OCI-LY3 (cell line): Measurements from ENCODE around the gene SLC35E3.

Experiments used
- H2AFZ ChIP-seq: fragments of 200-600, 300-600 bp; shearing (Covaris generic); 2 replicates; pipeline ENCODE4 v1.6.0; 2014; ENCODE audit warnings: antibody characterized with exemption, low read depth, low read length
- H3K27ac ChIP-seq: fragments of 200-600, 300-600 bp; sonication (generic); 2 replicates; pipeline ENCODE4 v1.5.1; 2014; ENCODE audit warnings: mild to moderate bottlenecking, low read length, moderate library complexity, mixed read lengths
- H3K27me3 ChIP-seq: fragments of 200-600, 300-600 bp; sonication (generic); 2 replicates; pipeline ENCODE4 v1.6.1; 2014; ENCODE audit warnings: low read depth, low read length, mixed read lengths
- H3K36me3 ChIP-seq: fragments of 200-600, 300-600 bp; sonication (generic); replicated peaks from 2 replicates; pipeline ENCODE3; 2014; ENCODE audit warnings: low read depth, low read length, mixed read lengths
- H3K4me1 ChIP-seq: fragments of 300-600, 200-600 bp; sonication (generic); 2 replicates; pipeline ENCODE4 v1.6.1; 2014; ENCODE audit warnings: low read length, mixed read lengths
- H3K4me2 ChIP-seq: fragments of 200-600, 300-600 bp; sonication (generic); 2 replicates; pipeline ENCODE4 v1.6.1; 2014; ENCODE audit warnings: low read length, mixed read lengths
- H3K4me3 ChIP-seq: fragments of 300-600, 200-600 bp; sonication (generic); 2 replicates; pipeline ENCODE4 v1.5.1; 2014; ENCODE audit warnings: antibody characterized with exemption, mild to moderate bottlenecking, low read length, moderate library complexity
- H3K79me2 ChIP-seq: fragments of 300-600, 200-600 bp; shearing (Covaris generic); 2 replicates; pipeline ENCODE4 v1.6.1; 2014; ENCODE audit warnings: mild to moderate bottlenecking, low read length, mixed read lengths
- H3K9ac ChIP-seq: fragments of 300-600, 200-600 bp; shearing (Covaris generic); 2 replicates; pipeline ENCODE4 v1.6.0; 2014; ENCODE audit warnings: mild to moderate bottlenecking, low read length, moderate library complexity
- H3K9me3 ChIP-seq: fragments of 200-600, 300-600 bp; shearing (Covaris generic); 2 replicates; pipeline ENCODE4 v1.6.1; 2014; ENCODE audit warnings: low read length, mixed read lengths; ENCODE audit not compliant: insufficient read depth
- H4K20me1 ChIP-seq: fragments of 200-600, 300-600 bp; sonication (generic); 2 replicates; pipeline ENCODE4 v1.6.1; 2016; ENCODE audit warnings: low read length, mixed read lengths; ENCODE audit not compliant: insufficient read depth
- CTCF ChIP-seq: fragments of 200-600, 300-600 bp; sonication (generic); IDR thresholded peaks from 2 replicates; pipeline ENCODE4 v1.5.1; 2014; ENCODE audit warnings: antibody characterized with exemption, low read length, low read depth
- EZH2phosphoT487 ChIP-seq: fragments of 200-600 bp; shearing (Covaris generic); IDR thresholded peaks from 2 replicates; pipeline ENCODE4 v1.6.1; 2018; ENCODE audit warnings: antibody characterized with exemption, mixed run types, low read depth

The SLC35E3 gene

GRCh38 chr12:68825569-68826217 lies 79.7 kb downstream of the SLC35E3 start:
- H3K4me3 ChIP-seq, result no peak overlapping the region
- H3K4me1 ChIP-seq, result no peaks in the 10 kb centered on the region
- peaks cover 35% of the 10 kb centered on the region for H3K79me2 ChIP-seq
- TF ChIP-seq CTCF (no peak), EZH2phosphoT487 (no peak)
- no peak overlapping the region for H3K4me2 ChIP-seq
- H4K20me1 ChIP-seq, result peaks cover 35% of the 10 kb centered on the region
- no peak overlapping the region for H2AFZ ChIP-seq
- no peak overlapping the region for H3K27ac ChIP-seq
- H3K9me3 ChIP-seq, result no peaks in the 10 kb centered on the region
- peaks cover 54% of the 10 kb centered on the region for H3K36me3 ChIP-seq
- no peaks in the 10 kb centered on the region for H3K27me3 ChIP-seq
- no peak overlapping the region for H3K9ac ChIP-seq

- H3K4me3 ChIP-seq, result no peak overlapping the region
- H3K79me2 ChIP-seq, result peaks cover 35% of the 10 kb centered on the region
- H3K36me3 ChIP-seq, result peaks cover 56% of the 10 kb centered on the region
- H3K27ac ChIP-seq, result no peak overlapping the region
- no peak overlapping the region for H3K9ac ChIP-seq
- TF ChIP-seq CTCF, result no peak
- TF ChIP-seq EZH2phosphoT487, result no peak
- H2AFZ ChIP-seq, result no peak overlapping the region
- H3K27me3 ChIP-seq, result no peaks in the 10 kb centered on the region
- no peaks in the 10 kb centered on the region for H3K4me1 ChIP-seq
- H3K4me2 ChIP-seq, result no peak overlapping the region
- H3K9me3 ChIP-seq, result no peaks in the 10 kb centered on the region
- peaks cover 28% of the 10 kb centered on the region for H4K20me1 ChIP-seq
Observed at GRCh38 chr12:68827895-68828671, 82.1 kb downstream of the SLC35E3 start.

GRCh38 chr12:68828672-68829068 lies 82.7 kb downstream of the SLC35E3 start:
- Histone ChIP-seq H3K9ac (no peak overlapping the region), H3K9me3 (no peaks in the 10 kb centered on the region), H3K79me2 (peaks cover 30% of the 10 kb centered on the region), H4K20me1 (peaks cover 25% of the 10 kb centered on the region), H3K36me3 (peaks cover 53% of the 10 kb centered on the region), H3K27ac (no peak overlapping the region), H2AFZ (no peak overlapping the region), H3K4me3 (no peak overlapping the region), H3K4me2 (no peak overlapping the region), H3K27me3 (no peaks in the 10 kb centered on the region), H3K4me1 (no peaks in the 10 kb centered on the region)
- TF ChIP-seq EZH2phosphoT487 (no peak), CTCF (no peak)
